ENCODE measurements around the gene CAPRIN1. TPM values are rescaled to one million over a fixed set of nuclear protein-coding genes. Genes with fewer than 3 reads are reported as not detected.

Gene CAPRIN1
- total RNA-seq, 1 experiment from 2014 or later = 301 TPM

DNA sequence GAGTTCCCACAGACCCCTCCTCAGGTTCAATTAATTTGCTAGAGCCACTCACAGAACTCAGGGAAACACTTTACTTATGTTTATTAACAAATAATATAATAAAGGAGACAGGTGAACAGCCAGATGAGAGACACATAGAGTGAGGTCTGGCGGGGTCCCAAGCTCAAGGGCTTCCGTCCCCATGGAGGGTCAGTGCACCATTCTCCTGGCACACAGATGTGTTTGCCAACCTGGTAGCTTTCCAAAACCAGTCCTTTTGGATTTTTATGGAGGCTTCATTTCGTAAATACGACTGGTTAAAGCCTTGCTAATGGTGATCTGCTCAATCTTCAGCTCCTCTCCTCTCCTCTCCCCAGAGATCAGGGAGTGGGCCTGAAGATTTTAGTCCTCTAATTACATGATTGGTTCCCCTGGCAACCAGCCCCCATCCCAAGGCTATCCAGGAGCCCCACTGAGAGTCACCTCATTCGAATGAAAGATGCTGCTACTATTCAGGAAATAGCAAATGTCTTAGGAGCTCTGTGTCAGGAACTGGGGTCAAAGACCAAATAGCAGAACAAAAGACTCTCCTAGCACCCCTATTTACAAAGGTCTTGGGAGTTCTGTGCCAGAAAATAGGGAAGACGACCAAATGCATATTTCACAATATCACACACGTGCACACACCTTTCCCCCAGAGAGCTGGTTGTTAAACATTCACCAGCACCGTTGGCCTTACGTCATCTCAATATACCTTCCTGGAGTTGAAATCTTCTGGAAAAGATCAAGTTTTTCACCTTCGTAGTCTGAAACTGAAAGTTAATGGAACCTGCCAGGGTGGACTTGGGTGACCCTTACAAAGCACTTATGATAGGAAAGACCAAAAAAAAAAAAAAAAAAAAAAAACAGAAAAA lies 23.8 kb upstream of the CAPRIN1 start:
- Mint-ChIP-seq H3K4me3 (no peak overlapping the region), H3K27ac (no peak overlapping the region), H3K27me3 (ENCODE audit: low read depth) (0 out of 2 replicates have a peak, but pooled peaks cover 1% of the 10 kb centered on the region), H3K36me3 (ENCODE audit: insufficient read depth in 1 of 3, low read depth in 3 of 3) (no peaks in the 10 kb centered on the region), H3K4me1 (peaks cover 5 to 6% of the 10 kb centered on the region in 2 experiments; a peak in 2 of 4 replicates), H3K9me3 (no peaks in the 10 kb centered on the region)
- Histone ChIP-seq H2BK20ac (ENCODE audit: low read depth, low read length, poor library complexity, severe bottlenecking) (no peak overlapping the region), H3K18ac (ENCODE audit: insufficient read length, low read depth, low read length) (no peak overlapping the region), H3K79me1 (ENCODE audit: insufficient read depth, low read depth, low read length, poor library complexity, severe bottlenecking) (no peaks in the 10 kb centered on the region), H3K9me3 (ENCODE audit: control insufficient read depth, low read depth, low read length) (no peaks in the 10 kb centered on the region), H3K9ac (ENCODE audit: extremely low read depth, insufficient read length, low read length) (no peak overlapping the region), H3K56ac (ENCODE audit: insufficient read length, low read depth, low read length) (no peak overlapping the region), H2AFZ (ENCODE audit: low read length) (no peak overlapping the region), H2BK15ac (ENCODE audit: low read depth, low read length) (no peak overlapping the region), H2AK5ac (ENCODE audit: insufficient read length, low read length) (no peak overlapping the region), H4K5ac (ENCODE audit: insufficient read length, low read depth, low read length) (no peak overlapping the region), H3K4me1 (ENCODE audit: insufficient read depth, low read length) (peaks cover 6% of the 10 kb centered on the region; the same call in 1 of the 2 replicates), H4K91ac (ENCODE audit: insufficient read length, low read depth, low read length) (no peak overlapping the region), H3K4ac (ENCODE audit: low read depth, low read length) (no peak overlapping the region), H3K79me2 (ENCODE audit: insufficient read depth, low read length) (no peaks in the 10 kb centered on the region), H3K27me3 (ENCODE audit: insufficient read depth, low read length) (no peaks in the 10 kb centered on the region), H4K20me1 (ENCODE audit: control insufficient read depth, insufficient read depth, insufficient read length) (no peaks in the 10 kb centered on the region), H2BK12ac (ENCODE audit: insufficient read length, low read depth, low read length) (no peak overlapping the region), H3K23me2 (ENCODE audit: insufficient read length, low read depth, low read length, poor library complexity, severe bottlenecking) (no peaks in the 10 kb centered on the region), H4K8ac (replicated peaks; ENCODE audit: insufficient read length, low read depth, low read length) (no peak overlapping the region), H3T11ph (ENCODE audit: low read length) (no peak overlapping the region), H3K14ac (ENCODE audit: insufficient read depth, low read length) (no peak overlapping the region), H3K23ac (ENCODE audit: insufficient read length, low read depth, low read length) (no peak overlapping the region), H2BK5ac (ENCODE audit: insufficient read length, low read length) (no peak overlapping the region), H3K4me2 (ENCODE audit: insufficient read depth, insufficient read length, low read length) (no peak overlapping the region), H2BK120ac (ENCODE audit: low read depth, low read length, poor library complexity, severe bottlenecking) (no peak overlapping the region), H3K27ac (ENCODE audit: insufficient read length, low read depth, low read length) (no peak overlapping the region)
- no peak for DNase-seq
- TF ChIP-seq, protein P1, sequence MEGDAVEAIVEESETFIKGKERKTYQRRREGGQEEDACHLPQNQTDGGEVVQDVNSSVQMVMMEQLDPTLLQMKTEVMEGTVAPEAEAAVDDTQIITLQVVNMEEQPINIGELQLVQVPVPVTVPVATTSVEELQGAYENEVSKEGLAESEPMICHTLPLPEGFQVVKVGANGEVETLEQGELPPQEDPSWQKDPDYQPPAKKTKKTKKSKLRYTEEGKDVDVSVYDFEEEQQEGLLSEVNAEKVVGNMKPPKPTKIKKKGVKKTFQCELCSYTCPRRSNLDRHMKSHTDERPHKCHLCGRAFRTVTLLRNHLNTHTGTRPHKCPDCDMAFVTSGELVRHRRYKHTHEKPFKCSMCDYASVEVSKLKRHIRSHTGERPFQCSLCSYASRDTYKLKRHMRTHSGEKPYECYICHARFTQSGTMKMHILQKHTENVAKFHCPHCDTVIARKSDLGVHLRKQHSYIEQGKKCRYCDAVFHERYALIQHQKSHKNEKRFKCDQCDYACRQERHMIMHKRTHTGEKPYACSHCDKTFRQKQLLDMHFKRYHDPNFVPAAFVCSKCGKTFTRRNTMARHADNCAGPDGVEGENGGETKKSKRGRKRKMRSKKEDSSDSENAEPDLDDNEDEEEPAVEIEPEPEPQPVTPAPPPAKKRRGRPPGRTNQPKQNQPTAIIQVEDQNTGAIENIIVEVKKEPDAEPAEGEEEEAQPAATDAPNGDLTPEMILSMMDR (conservative IDR thresholded peaks at IDR 0.05) = no peak
- no CpG with 5 or more reads among the region's 10 CpGs for WGBS (ENCODE audit: extremely low coverage, insufficient read length, low lambda C conversion rate)
